ENCODE measurements around the gene GPHN. TPM values are rescaled to one million over a fixed set of nuclear protein-coding genes. Genes with fewer than 3 reads are reported as not detected.

GPHN gene
- total RNA-seq, 2 experiments from 2014 or later, result 15.8 to 15.9 TPM

GRCh38 chr14:67129768-67130167 lies 621.8 kb downstream of the GPHN start:
- Mint-ChIP-seq H3K9me3 (peaks cover 2% of the 10 kb centered on the region), H3K4me3 (no peak overlapping the region), H3K27ac (no peak overlapping the region), H3K27me3 (no peaks in the 10 kb centered on the region), H3K4me1 (peaks cover 7% of the 10 kb centered on the region), H3K36me3 (ENCODE audit: low read depth) (peaks cover 8% of the 10 kb centered on the region)
- ChIA-PET CTCF (no interaction called here), POLR2A (no interaction called here)
- DNase-seq, result no peak

GRCh38 chr14:67131691-67132090 lies 623.7 kb downstream of the GPHN start:
- peaks cover 2% of the 10 kb centered on the region for H3K9me3 Mint-ChIP-seq
- no peak for DNase-seq
- no peaks in the 10 kb centered on the region for H3K27me3 Mint-ChIP-seq
- H3K4me1 Mint-ChIP-seq, result peaks cover 10% of the 10 kb centered on the region
- no peak overlapping the region for H3K27ac Mint-ChIP-seq
- H3K4me3 Mint-ChIP-seq, result no peak overlapping the region
- CTCF ChIA-PET, result no interaction called here
- peaks cover 8% of the 10 kb centered on the region for H3K36me3 Mint-ChIP-seq (ENCODE audit: low read depth)
- POLR2A ChIA-PET, result no interaction called here

- Mint-ChIP-seq H3K4me1 (peaks cover 10% of the 10 kb centered on the region), H3K4me3 (no peak overlapping the region), H3K36me3 (ENCODE audit: low read depth) (peaks cover 8% of the 10 kb centered on the region), H3K27ac (no peak overlapping the region), H3K9me3 (peaks cover 2% of the 10 kb centered on the region), H3K27me3 (no peaks in the 10 kb centered on the region)
- CTCF ChIA-PET, result no interaction called here
- POLR2A ChIA-PET, result no interaction called here
- DNase-seq, result no peak
Observed at GRCh38 chr14:67133144-67133543, 625.2 kb downstream of the GPHN start.

GRCh38 chr14:67133595-67134441 lies 625.9 kb downstream of the GPHN start:
- DNase-seq, result no peak
- CTCF ChIA-PET, result no interaction called here
- H3K27me3 Mint-ChIP-seq, result no peaks in the 10 kb centered on the region
- H3K4me3 Mint-ChIP-seq, result no peak overlapping the region
- H3K9me3 Mint-ChIP-seq, result peaks cover 2% of the 10 kb centered on the region
- peaks cover 8% of the 10 kb centered on the region for H3K36me3 Mint-ChIP-seq (ENCODE audit: low read depth)
- no peak overlapping the region for H3K27ac Mint-ChIP-seq
- POLR2A ChIA-PET, result no interaction called here
- peaks cover 10% of the 10 kb centered on the region for H3K4me1 Mint-ChIP-seq

- CTCF ChIA-PET, result no interaction called here
- Mint-ChIP-seq H3K36me3 (ENCODE audit: low read depth) (no peaks in the 10 kb centered on the region), H3K4me1 (peaks cover 10% of the 10 kb centered on the region), H3K27me3 (no peaks in the 10 kb centered on the region), H3K9me3 (no peaks in the 10 kb centered on the region), H3K27ac (no peak overlapping the region), H3K4me3 (no peak overlapping the region)
- POLR2A ChIA-PET, result no interaction called here
- no peak for DNase-seq
Observed at GRCh38 chr14:67137744-67138371, 629.9 kb downstream of the GPHN start.

GRCh38 chr14:67140556-67140955 lies 632.6 kb downstream of the GPHN start:
- H3K4me1 Mint-ChIP-seq, result peaks cover 2% of the 10 kb centered on the region
- no peaks in the 10 kb centered on the region for H3K27me3 Mint-ChIP-seq
- no peak overlapping the region for H3K27ac Mint-ChIP-seq
- no peaks in the 10 kb centered on the region for H3K9me3 Mint-ChIP-seq
- no peak overlapping the region for H3K4me3 Mint-ChIP-seq
- DNase-seq, result no peak
- H3K36me3 Mint-ChIP-seq (ENCODE audit: low read depth), result no peaks in the 10 kb centered on the region
- POLR2A ChIA-PET, result no interaction called here
- CTCF ChIA-PET, result no interaction called here

- H3K9me3 Mint-ChIP-seq, result no peaks in the 10 kb centered on the region
- no peaks in the 10 kb centered on the region for H3K4me1 Mint-ChIP-seq
- no peak for DNase-seq
- H3K4me3 Mint-ChIP-seq, result no peak overlapping the region
- H3K36me3 Mint-ChIP-seq (ENCODE audit: low read depth), result no peaks in the 10 kb centered on the region
- CTCF ChIA-PET, result no interaction called here
- POLR2A ChIA-PET, result no interaction called here
- no peak overlapping the region for H3K27ac Mint-ChIP-seq
- H3K27me3 Mint-ChIP-seq, result no peaks in the 10 kb centered on the region
Observed at GRCh38 chr14:67141146-67141900, 633.4 kb downstream of the GPHN start.

GRCh38 chr14:67151082-67151666 lies 643.2 kb downstream of the GPHN start:
- Mint-ChIP-seq H3K4me1 (no peaks in the 10 kb centered on the region), H3K27ac (no peak overlapping the region), H3K36me3 (ENCODE audit: low read depth) (no peaks in the 10 kb centered on the region), H3K4me3 (no peak overlapping the region), H3K9me3 (no peaks in the 10 kb centered on the region), H3K27me3 (no peaks in the 10 kb centered on the region)
- POLR2A ChIA-PET, result no interaction called here
- DNase-seq, result no peak
- CTCF ChIA-PET, result no interaction called here

- no peak overlapping the region for H3K27ac Mint-ChIP-seq
- H3K4me1 Mint-ChIP-seq, result peaks cover 14% of the 10 kb centered on the region
- ChIA-PET CTCF (no interaction called here), POLR2A (no interaction called here)
- no peaks in the 10 kb centered on the region for H3K36me3 Mint-ChIP-seq (ENCODE audit: low read depth)
- H3K9me3 Mint-ChIP-seq, result no peaks in the 10 kb centered on the region
- no peak for DNase-seq
- H3K27me3 Mint-ChIP-seq, result no peaks in the 10 kb centered on the region
- no peak overlapping the region for H3K4me3 Mint-ChIP-seq
Observed at GRCh38 chr14:67158566-67158965, 650.6 kb downstream of the GPHN start.

GRCh38 chr14:67162385-67162784 lies 654.4 kb downstream of the GPHN start:
- H3K4me1 Mint-ChIP-seq, result peaks cover 17% of the 10 kb centered on the region
- H3K4me3 Mint-ChIP-seq, result no peak overlapping the region
- no peak overlapping the region for H3K27ac Mint-ChIP-seq
- DNase-seq, result no peak
- no peaks in the 10 kb centered on the region for H3K9me3 Mint-ChIP-seq
- POLR2A ChIA-PET, result no interaction called here
- H3K36me3 Mint-ChIP-seq (ENCODE audit: low read depth), result no peaks in the 10 kb centered on the region
- no peaks in the 10 kb centered on the region for H3K27me3 Mint-ChIP-seq
- CTCF ChIA-PET, result interaction anchor here (1.0 to 3.3 kb wide), 3 partner anchors 121 to 538 kb away, joined by 3 to 14 read pairs (median 4); no protein-coding TSS in a partner anchor

- DNase-seq, result peak; percentile 28
- H3K9me3 Mint-ChIP-seq, result no peaks in the 10 kb centered on the region
- H3K27me3 Mint-ChIP-seq, result no peaks in the 10 kb centered on the region
- no peaks in the 10 kb centered on the region for H3K36me3 Mint-ChIP-seq (ENCODE audit: low read depth)
- ChIA-PET POLR2A (no interaction called here), CTCF (interaction anchor here (0.6 to 3.2 kb wide), 9 partner anchors 9 to 538 kb away, joined by 3 to 41 read pairs (median 4); partner anchors contain the start of gene ATP6V1D)
- peaks cover 9% of the 10 kb centered on the region for H3K4me1 Mint-ChIP-seq
- no peak overlapping the region for H3K4me3 Mint-ChIP-seq
- no peak overlapping the region for H3K27ac Mint-ChIP-seq
Observed at GRCh38 chr14:67166450-67166853, 658.5 kb downstream of the GPHN start.

GRCh38 chr14:67167420-67168109 lies 659.6 kb downstream of the GPHN start:
- H3K4me1 Mint-ChIP-seq, result peaks cover 9% of the 10 kb centered on the region
- H3K27me3 Mint-ChIP-seq, result no peaks in the 10 kb centered on the region
- H3K36me3 Mint-ChIP-seq (ENCODE audit: low read depth), result no peaks in the 10 kb centered on the region
- H3K9me3 Mint-ChIP-seq, result no peaks in the 10 kb centered on the region
- CTCF ChIA-PET, result interaction anchor here (1.1 to 3.2 kb wide), 3 partner anchors 115 to 192 kb away, joined by 3 to 41 read pairs (median 5); partner anchors contain the start of genes ATP6V1D and EIF2S1
- H3K4me3 Mint-ChIP-seq, result no peak overlapping the region
- DNase-seq, result no peak
- no peak overlapping the region for H3K27ac Mint-ChIP-seq
- POLR2A ChIA-PET, result no interaction called here

- Mint-ChIP-seq H3K36me3 (ENCODE audit: low read depth) (no peaks in the 10 kb centered on the region), H3K27ac (no peak overlapping the region), H3K4me3 (no peak overlapping the region), H3K9me3 (no peaks in the 10 kb centered on the region), H3K27me3 (no peaks in the 10 kb centered on the region), H3K4me1 (peaks cover 9% of the 10 kb centered on the region)
- ChIA-PET CTCF (interaction anchor here (1.1 to 3.2 kb wide), 2 partner anchors 118 to 192 kb away, joined by 3 to 41 read pairs; partner anchors contain the start of genes ATP6V1D and EIF2S1), POLR2A (no interaction called here)
- DNase-seq, result no peak
Observed at GRCh38 chr14:67168110-67168441, 660.1 kb downstream of the GPHN start.

Measured in activated CD4-positive, alpha-beta memory T cell treated with anti-CD3 and anti-CD28 coated beads, Interleukin-2, amount 10 ng/mL, durations not matched to agents 7 days and 5 days (primary cell).